K562 (cell line): ENCODE data around the gene IFI27L2. TPM values are rescaled to one million over a fixed set of nuclear protein-coding genes. Genes with fewer than 3 reads are reported as not detected.

Experiments
- ATF7 ChIP-seq: fragments of 450-650 bp; IDR thresholded peaks from 2 replicates; pipeline ENCODE4 v1.7.1; 2014; ENCODE audit warnings: mild to moderate bottlenecking, moderate library complexity
- CBX3 ChIP-seq, 2 experiments: IDR thresholded peaks; 1 replicate in 1 of 2; 2 replicates in 1 of 2; pipeline ENCODE4 v1.6.1; 2012; ENCODE audit warnings: inconsistent platforms in 2 of 2, low read length in 2 of 2, borderline replicate concordance in 1 of 2, control low read depth in 1 of 2
- DNMT1 ChIP-seq: fragments of 450-650 bp; IDR thresholded peaks from 2 replicates; pipeline ENCODE4 v1.6.1; 2016; ENCODE audit warnings: antibody characterized with exemption, mild to moderate bottlenecking
- GATAD2A ChIP-seq: fragments of 450-650 bp; IDR thresholded peaks from 2 replicates; pipeline ENCODE4 v1.6.1; 2017
- HDAC8 ChIP-seq: fragments of 450-650 bp; IDR thresholded peaks from 2 replicates; pipeline ENCODE4 v1.6.1; 2016; ENCODE audit warnings: mild to moderate bottlenecking, missing genetic modification characterization, moderate library complexity, missing compliant biosample characterization
- HNRNPK ChIP-seq: fragments of 200-400 bp; formaldehyde crosslinking; IDR thresholded peaks from one replicate; pipeline ENCODE4 v1.6.1; 2018; ENCODE audit warnings: mild to moderate bottlenecking, low read depth, low read length; ENCODE audit not compliant: poor library complexity, severe bottlenecking
- MEF2A ChIP-seq: IDR thresholded peaks from 2 replicates; pipeline ENCODE4 v1.6.1; 2011; ENCODE audit warnings: low read depth, mild to moderate bottlenecking, low read length, moderate library complexity; ENCODE audit not compliant: control insufficient read depth
- MEIS2 ChIP-seq: fragments of 450-650 bp; IDR thresholded peaks from 2 replicates; pipeline ENCODE4 v1.6.1; 2014; ENCODE audit warnings: mild to moderate bottlenecking; ENCODE audit not compliant: partially characterized antibody
- PTTG1 ChIP-seq: fragments of 450-650 bp; IDR thresholded peaks from 2 replicates; pipeline ENCODE4 v1.6.1; 2016; ENCODE audit warnings: low read depth, mild to moderate bottlenecking, missing genetic modification characterization, missing compliant biosample characterization
- RFX7 ChIP-seq: fragments of 250-450 bp; sonication (Bioruptor Pico); IDR thresholded peaks from 2 replicates; pipeline ENCODE4 v1.5.1; 2021; ENCODE audit warnings: mild to moderate bottlenecking
- SRF ChIP-seq, 2 experiments: fragments of 250-450, 450-650 bp in 1 of 2; sonication (Bioruptor Pico) in 1 of 2; sonication (generic) in 1 of 2; formaldehyde crosslinking; IDR thresholded peaks; 2 replicates each; pipeline versions ENCODE4 v1.5.0 to v1.5.1; 2020 to 2022; ENCODE audit warnings: mild to moderate bottlenecking in 1 of 2, missing genetic modification reagents in 1 of 2
- TARDBP ChIP-seq: fragments of 450-650 bp; IDR thresholded peaks from 2 replicates; pipeline ENCODE4 v1.6.1; 2016
- TBP ChIP-seq: optimal IDR thresholded peaks from 2 replicates; pipeline ENCODE3; 2011; ENCODE audit warnings: low read depth, low read length, improper control_type of control experiment
- ZNF12 ChIP-seq: sonication (generic); formaldehyde crosslinking; IDR thresholded peaks from 2 replicates; pipeline ENCODE4 v1.4.0; 2020; ENCODE audit warnings: mild to moderate bottlenecking, missing genetic modification reagents
- polyA plus RNA-seq, 8 experiments: library from polyadenylated mRNA; depleted of rRNA in 4 of 8; stranded (reverse) in 5 of 8; unstranded in 3 of 8; fragments of >200 nt; fragmentation: Nextera tagmentation in 2 of 8; fragmentation: Illumina TruSeq in 1 of 8; extraction: Ambion mirVana in 2 of 8; extraction: Trizol in 1 of 8; gene quantifications; 2 replicates each; pipeline versions ENCODE4 v1.2.1 to v1.2.3, GENCODE V29; 2011 to 2014; ENCODE audit warnings: inconsistent platforms in 1 of 8, missing spikeins in 1 of 8
- total RNA-seq, 7 experiments: library from RNA; depleted of rRNA in 6 of 7; stranded (reverse); fragments of >200 nt in 6 of 7; fragmentation: Illumina TruSeq in 2 of 7; extraction: Trizol in 2 of 7; gene quantifications; 2 replicates each; pipeline versions ENCODE4 v1.2.1 to v1.2.3, GENCODE V29; 2011 to 2021; ENCODE audit warnings: low replicate concordance in 1 of 7
- TF ChIP-seq, protein P1 (sequence below): sonication (generic); formaldehyde crosslinking; IDR thresholded peaks from 2 replicates; pipeline ENCODE4 v1.8.0; 2022; ENCODE audit warnings: mild to moderate bottlenecking, missing genetic modification reagents
- TF ChIP-seq, protein P2 (sequence below), 3 experiments: fragments of 200-800 bp in 1 of 3; sonication (Bioruptor generic) in 1 of 3; sonication (generic) in 1 of 3; formaldehyde crosslinking in 1 of 3; IDR thresholded peaks; 2 replicates each; pipeline versions ENCODE4 v1.6.1 to v1.8.0; 2016 to 2022; ENCODE audit warnings: mild to moderate bottlenecking in 2 of 3, missing compliant biosample characterization in 2 of 3, missing genetic modification characterization in 2 of 3, missing genetic modification reagents in 1 of 3
- TF ChIP-seq, protein P3 (sequence below): sonication (generic); formaldehyde crosslinking; IDR thresholded peaks from 2 replicates; pipeline ENCODE4 v1.8.1; 2023; ENCODE audit warnings: mild to moderate bottlenecking, missing genetic modification reagents, moderate library complexity
- TF ChIP-seq, protein P4 (sequence below): fragments of 250-450 bp; sonication (Bioruptor Pico); IDR thresholded peaks from 2 replicates; pipeline ENCODE4 v1.5.0; 2021; ENCODE audit warnings: mild to moderate bottlenecking, borderline replicate concordance
- TF ChIP-seq, protein P5 (sequence below): sonication (generic); formaldehyde crosslinking; IDR thresholded peaks from 2 replicates; pipeline ENCODE4 v1.8.1; 2022; ENCODE audit warnings: missing genetic modification reagents

The IFI27L2 gene
- total and polyA plus RNA-seq, 9 of the 15 experiments (the other 6 are each of a cell fraction or from before 2014, with no cell fraction given) = 1.0 to 9.3 (median 4.1) TPM

DNA sequence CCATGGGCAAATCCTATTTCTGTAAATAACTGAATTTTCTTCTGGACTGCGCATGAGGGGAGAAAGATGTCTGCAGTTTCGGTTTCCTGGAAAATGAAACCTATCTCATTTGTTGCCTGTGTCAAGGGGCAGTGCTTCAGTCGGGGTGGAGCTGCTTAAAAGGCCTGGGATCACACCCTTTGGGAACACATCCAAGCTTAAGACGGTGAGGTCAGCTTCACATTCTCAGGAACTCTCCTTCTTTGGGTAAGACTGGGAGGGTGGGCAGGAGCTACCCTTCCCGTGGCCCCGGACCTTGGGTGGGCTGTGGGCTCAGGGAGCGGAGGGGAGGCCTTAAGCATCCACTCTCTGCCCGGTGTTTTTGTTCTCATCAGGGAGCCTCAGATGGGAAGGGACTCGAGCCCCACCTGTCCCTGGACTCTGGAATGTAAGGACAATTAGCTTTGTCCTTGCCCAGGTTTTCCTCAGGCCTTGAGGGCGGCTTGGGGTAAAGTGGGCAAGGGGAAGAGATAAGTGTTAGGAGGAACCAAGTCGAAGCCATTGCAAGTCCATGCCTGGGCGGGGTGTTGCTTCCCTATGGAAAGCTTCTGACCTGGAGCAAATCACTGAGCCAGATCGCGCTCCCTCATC is 18.7 kb downstream of the IFI27L2 start, which contains the start of gene IFI27 (continued):
- TF ChIP-seq, protein P1, sequence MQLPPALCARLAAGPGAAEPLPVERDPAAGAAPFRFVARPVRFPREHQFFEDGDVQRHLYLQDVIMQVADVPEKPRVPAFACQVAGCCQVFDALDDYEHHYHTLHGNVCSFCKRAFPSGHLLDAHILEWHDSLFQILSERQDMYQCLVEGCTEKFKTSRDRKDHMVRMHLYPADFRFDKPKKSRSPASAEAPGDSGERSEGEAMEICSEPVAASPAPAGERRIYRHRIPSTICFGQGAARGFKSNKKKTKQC (CRISPR knock-in tag) = no peak
- no peak for TF ChIP-seq SRF (CRISPR knock-in tag; IDR thresholded peaks at IDR 0.05)
- TF ChIP-seq, protein P2, sequence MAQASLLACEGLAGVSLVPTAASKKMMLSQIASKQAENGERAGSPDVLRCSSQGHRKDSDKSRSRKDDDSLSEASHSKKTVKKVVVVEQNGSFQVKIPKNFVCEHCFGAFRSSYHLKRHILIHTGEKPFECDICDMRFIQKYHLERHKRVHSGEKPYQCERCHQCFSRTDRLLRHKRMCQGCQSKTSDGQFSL (CRISPR knock-in tag; IDR thresholded peaks at IDR 0.05) = no peak
- TF ChIP-seq, protein P2 (tag; IDR thresholded peaks at IDR 0.05) = no peak
- peak; percentile 42 for TF ChIP-seq TBP
- no peak for TF ChIP-seq TARDBP
- TF ChIP-seq RFX7 = no peak
- no peak for TF ChIP-seq ZNF12 (CRISPR knock-in tag)
- no peak for TF ChIP-seq HNRNPK
- TF ChIP-seq, protein P3, sequence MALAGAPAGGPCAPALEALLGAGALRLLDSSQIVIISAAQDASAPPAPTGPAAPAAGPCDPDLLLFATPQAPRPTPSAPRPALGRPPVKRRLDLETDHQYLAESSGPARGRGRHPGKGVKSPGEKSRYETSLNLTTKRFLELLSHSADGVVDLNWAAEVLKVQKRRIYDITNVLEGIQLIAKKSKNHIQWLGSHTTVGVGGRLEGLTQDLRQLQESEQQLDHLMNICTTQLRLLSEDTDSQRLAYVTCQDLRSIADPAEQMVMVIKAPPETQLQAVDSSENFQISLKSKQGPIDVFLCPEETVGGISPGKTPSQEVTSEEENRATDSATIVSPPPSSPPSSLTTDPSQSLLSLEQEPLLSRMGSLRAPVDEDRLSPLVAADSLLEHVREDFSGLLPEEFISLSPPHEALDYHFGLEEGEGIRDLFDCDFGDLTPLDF (CRISPR knock-in tag) = no peak
- no peak for TF ChIP-seq CBX3 (IDR thresholded peaks at IDR 0.05; ENCODE audit: borderline replicate concordance in 1 of 2, low read length in 2 of 2)
- TF ChIP-seq, protein P4, sequence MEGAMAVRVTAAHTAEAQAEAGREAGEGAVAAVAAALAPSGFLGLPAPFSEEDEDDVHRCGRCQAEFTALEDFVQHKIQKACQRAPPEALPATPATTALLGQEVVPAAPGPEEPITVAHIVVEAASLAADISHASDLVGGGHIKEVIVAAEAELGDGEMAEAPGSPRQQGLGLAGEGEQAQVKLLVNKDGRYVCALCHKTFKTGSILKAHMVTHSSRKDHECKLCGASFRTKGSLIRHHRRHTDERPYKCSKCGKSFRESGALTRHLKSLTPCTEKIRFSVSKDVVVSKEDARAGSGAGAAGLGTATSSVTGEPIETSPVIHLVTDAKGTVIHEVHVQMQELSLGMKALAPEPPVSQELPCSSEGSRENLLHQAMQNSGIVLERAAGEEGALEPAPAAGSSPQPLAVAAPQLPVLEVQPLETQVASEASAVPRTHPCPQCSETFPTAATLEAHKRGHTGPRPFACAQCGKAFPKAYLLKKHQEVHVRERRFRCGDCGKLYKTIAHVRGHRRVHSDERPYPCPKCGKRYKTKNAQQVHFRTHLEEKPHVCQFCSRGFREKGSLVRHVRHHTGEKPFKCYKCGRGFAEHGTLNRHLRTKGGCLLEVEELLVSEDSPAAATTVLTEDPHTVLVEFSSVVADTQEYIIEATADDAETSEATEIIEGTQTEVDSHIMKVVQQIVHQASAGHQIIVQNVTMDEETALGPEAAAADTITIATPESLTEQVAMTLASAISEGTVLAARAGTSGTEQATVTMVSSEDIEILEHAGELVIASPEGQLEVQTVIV (CRISPR knock-in tag) = no peak
- 0 out of 2 replicates have a peak, but pooled peaks have one; percentile 26 for TF ChIP-seq ATF7
- TF ChIP-seq PTTG1 = no peak
- TF ChIP-seq, protein P5, sequence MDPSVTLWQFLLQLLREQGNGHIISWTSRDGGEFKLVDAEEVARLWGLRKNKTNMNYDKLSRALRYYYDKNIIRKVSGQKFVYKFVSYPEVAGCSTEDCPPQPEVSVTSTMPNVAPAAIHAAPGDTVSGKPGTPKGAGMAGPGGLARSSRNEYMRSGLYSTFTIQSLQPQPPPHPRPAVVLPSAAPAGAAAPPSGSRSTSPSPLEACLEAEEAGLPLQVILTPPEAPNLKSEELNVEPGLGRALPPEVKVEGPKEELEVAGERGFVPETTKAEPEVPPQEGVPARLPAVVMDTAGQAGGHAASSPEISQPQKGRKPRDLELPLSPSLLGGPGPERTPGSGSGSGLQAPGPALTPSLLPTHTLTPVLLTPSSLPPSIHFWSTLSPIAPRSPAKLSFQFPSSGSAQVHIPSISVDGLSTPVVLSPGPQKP (CRISPR knock-in tag) = no peak
- no peak for TF ChIP-seq HDAC8 (tag)
- TF ChIP-seq MEF2A = no peak
- no peak for TF ChIP-seq MEIS2
- no peak for TF ChIP-seq DNMT1
- no peak for TF ChIP-seq GATAD2A
